ENCODE data around the gene DNAAF8.
A peak's percentile ranks its signal among the peaks of the same experiment; 100 is the strongest.

Gene DNAAF8

DNA sequence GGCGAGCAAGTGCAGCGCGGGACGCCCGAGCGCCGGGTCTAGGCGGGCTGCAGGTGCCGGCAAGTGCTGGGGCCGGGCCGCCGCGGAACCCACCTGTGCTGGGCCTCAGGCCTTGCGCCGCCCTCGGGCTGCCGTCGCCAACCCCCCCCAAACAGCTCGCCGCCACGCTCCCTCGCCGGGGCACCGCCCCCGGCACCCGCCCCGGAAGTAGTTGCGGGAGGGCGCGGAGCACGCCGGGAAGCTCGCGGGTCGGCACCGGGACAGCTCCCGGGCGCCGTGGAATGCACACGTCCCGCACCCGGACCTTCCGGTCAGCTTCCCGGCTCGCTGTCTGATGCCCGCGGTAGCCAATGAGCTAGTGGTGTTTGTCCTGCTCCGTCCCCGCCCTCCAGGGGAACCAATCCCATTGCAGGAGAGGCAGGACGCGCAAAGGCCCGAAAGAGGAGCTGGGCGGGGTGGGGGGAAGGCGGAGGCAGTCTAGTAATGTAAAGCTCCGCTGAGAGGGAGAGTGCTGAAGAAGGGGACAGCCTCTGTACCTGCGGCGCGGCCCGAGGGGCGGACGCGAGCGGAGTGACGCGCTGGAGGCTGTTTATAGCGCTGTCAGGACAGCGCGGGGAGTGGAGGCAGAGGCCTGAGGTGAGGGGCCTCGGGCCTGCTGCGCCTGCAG is at the start of gene DNAAF8, which contains the start of gene ANKS3:
TSS of gene DNAAF8 (plus strand) at position 475 of the 667 bp plus-strand sequence. CDS start 1,978 bp downstream, outside the sequence.
TSS of gene ANKS3 (minus strand) at position 209 of the 667 bp plus-strand sequence. CDS start 4,122 bp downstream, outside the sequence.
- FAIRE-seq = peak; percentile 31

DNA sequence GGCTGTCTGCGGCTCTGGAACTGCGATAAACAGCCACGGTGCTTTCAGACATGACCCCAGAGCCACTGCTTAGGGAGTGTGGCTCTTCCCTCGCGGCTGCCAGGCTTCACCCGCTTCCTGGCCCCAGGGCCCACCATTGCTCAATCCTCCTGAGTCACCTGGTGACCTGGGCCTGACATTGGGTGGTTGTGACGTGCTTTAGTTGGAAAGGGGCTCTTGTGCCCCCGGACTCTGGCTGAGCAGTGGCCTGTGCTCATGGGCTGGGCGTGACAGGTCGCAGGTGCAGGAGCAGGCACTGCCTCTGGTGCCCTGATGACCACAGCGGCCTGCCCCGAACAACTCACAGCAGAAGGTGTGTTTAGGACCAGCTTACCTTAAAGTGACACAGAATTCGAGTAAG is 49.6 kb upstream of the DNAAF8 start:
- FAIRE-seq = no peak

DNA sequence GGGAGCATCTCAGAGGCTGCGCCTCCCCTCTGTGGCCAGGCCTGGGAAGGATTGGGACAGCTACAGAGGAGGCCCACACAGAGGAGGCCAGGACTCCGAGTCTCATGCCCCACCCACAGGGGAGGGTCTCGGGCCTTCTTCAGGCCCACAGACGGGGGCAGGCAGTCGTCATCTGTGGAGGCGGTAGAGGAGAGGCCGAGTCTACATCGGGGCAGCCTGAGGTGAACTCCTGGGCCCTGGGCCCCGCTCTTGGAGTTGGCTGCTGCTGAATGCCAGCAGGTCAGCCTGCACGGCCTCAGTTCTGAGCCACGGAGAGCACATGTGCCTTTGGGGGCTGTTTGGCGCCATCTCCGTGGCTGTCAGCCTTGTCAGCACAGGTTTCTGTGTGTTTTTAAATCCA is 49.0 kb upstream of the DNAAF8 start:
- no peak for FAIRE-seq

DNA sequence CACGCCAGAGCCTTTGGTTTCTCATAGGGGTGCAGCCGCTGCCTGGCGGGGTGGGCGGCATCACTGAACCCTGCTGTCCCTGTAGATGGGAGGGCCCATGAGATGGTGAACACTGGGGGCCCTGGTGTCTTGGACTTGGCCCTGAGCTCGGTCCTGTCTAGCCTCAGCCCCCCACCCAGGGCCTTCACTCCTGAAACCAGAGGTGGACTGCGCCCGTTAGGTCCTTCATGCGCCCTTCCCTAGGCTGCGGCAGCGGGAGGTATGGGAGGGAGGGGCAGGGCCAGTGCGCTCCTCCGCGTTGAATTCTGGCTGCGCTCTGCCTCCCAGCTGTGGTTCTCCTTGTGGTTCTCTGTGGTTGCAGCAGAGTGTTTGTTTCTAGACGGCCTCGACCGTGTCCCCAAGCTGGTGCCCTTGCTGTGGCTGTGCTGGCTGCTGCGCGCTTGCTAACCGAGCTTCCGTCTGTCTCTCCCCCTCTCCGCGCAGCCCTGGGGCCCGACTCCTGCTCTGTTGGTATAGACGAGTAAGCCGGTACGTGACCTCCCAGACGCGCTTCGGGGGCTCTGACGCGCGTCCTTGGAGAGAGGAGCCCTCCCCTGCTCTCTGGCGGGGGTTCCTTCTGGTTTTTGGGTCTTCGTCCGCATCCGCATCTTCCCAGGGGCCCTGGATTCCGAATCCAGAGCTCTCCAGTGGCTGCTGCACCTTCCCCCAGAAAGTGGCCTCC is 48.4 kb upstream of the DNAAF8 start:
- no peak for FAIRE-seq

DNA sequence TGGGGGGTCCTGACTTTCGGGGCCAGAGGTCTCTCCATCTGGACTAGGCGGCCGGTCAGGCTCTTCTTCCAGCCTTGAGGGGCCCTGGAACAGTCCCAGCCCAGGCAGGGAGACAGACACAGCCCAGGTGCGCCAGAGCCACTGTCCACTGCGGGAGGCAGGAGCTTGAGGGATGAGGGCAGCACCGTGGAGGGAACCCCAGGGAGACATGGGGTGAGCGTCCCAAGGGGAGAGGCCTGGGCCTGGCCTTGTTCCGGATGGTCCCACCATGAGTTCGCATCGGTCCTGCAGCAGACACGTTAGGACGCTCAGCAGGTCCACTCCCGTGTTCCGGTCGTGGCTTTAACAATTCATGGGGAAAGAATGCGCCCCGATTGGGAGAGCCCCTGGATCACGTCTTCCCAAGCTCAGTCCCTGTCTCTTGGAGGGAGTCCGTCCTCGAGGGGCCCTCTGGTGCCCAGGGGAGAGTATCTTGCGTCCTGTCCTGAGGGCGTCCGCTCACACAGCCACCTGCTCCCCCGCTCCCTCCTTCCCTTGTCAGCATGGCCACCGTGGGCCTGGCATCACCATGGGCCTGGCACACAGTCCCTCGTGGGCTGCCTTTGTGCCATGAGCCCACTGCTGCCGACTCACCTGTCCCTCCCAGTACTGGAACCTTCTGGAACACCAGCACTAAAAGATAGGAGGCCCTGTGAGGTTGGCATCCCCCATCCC is 47.7 kb upstream of the DNAAF8 start:
- FAIRE-seq = no peak

DNA sequence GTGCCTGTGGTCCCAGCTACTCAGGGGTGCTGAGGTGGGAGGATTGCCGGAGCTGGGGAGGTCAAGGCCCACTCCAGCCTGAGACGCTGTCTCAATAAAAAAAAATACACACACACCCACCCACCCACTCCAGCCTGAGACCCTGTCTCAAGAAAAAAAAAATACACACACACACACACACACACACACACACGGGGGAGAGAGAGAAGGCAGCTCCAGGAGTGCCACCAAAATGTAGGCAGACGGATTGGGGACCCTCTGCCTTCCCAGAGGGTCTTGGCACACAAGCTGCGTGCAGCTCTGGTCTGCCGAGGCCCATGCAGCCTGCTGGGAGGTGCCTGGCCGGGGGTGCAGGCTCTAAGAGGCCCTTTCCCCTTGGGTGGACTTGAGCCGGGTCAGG is 46.9 kb upstream of the DNAAF8 start:
- no peak for FAIRE-seq

DNA sequence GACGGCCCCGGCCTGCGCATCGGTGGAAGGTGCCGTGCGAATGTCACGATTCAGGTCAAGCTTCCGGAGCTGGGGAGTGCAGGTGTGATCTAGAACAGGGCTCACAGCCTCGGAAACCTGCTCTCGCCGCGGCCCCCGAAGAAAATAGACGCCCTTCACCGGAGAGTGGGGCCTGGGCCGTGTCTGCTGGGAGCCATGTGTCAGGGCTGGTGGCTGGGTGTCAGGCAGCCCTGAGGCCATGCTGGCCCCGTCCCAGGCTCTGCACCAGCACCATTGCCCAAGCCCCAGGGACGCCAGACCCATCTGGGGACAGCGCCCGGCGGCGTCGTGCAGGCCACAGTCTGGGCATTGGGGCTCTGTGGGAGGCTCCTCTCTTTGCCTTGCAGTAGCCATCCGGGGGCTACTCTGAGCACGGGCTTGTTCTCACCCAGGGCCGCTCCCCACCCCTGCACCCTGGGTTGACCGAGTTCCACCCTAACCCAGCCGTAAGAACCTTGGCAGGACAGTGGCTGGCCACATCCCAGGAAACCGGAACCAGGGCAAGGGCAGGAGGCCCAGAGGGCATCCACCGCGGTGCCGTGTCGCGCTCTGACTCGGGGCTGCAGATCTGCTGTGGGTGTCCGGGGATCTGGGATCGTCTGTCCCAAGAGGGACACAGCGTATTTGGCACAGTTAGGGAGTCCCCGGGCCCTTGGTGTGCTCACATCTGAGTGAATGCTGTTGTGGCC is 46.2 kb upstream of the DNAAF8 start:
- FAIRE-seq = no peak

DNA sequence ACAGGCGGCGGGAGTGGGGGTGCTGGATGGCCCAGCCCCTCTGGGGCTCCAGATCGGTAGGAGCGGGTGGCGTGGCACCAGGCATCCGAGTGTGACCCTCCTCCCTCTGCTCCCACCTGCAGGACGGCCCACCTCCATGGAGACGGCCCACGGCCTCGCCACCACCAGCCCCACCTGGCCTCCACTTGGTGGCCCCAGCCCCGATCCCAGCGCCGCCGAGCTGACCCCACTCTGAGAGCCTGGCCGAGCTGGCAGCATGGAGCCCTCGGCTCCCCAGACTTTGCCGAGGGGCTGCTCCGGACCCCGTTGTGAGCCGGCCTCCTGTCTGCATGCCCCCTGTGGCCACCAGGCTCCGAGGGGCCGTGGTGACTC is 45.7 kb upstream of the DNAAF8 start:
- FAIRE-seq = no peak

DNA sequence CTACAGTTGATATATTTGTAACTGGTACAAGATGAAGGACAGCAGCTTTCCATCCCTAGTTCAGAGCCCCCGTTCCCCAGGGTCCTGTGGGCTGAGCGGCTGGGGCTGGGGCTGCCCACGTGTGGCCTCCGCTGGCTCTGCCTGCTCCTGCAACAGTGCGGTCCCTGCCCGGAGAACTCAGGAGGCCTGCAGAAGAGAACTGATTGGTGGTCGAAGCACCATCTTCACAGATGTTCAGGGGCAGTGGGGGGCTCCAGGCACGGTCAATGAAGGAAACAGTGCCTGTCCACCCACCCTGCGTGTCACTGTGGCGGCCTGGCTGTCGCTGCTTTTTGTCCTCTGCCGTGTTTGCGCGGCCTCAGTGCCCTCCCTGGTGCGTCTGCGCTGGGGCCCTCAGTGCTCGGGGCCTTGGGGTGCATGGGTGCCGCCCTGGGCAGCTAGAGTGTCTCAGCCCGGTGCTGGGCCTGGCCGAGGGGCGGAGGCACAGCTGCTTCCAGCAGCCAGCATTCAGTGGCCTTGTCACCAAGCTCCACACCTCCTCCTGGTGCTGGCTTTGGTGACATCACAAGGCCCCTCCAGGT is 45.2 kb upstream of the DNAAF8 start:
- FAIRE-seq = no peak

DNA sequence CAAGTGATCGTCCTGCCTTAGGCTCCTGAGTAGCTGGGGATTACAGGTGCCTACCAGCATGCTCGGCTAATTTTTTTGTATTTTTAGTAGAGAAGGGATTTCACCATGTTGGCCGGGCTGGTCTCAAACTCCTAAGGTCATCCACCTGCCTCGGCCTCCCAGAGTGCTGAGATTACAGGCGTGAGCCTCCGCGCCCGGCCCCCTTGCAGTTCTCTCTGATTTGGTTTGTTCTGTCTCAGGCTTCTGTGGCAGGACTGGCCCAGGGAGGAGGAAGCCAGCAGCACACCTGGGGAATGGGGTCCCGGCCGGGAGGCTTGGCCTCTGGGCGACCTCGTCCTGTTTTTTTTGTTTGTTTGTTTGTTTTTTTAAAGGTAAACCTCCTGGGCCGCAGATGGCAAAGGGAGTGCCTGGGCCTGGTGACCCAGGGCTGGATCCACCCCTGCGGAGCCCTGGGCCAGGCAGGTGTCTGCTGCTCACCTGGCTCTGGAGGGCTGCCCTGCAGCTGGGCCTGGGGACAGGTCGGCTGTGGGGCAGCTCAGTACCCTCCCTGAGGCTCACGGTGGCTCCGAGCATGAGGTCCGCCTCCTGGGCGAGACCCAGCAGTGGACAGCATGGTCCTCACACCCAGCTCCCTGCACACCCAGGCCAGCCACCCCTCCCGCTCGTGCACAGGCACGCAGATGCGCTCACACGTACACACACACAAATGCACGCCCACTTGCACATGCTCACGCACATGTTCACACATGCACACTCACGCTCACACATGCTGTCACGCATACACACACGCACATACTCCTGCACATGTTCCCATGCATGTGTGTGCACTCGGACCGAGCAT is 44.3 kb upstream of the DNAAF8 start:
- no peak for FAIRE-seq

DNA sequence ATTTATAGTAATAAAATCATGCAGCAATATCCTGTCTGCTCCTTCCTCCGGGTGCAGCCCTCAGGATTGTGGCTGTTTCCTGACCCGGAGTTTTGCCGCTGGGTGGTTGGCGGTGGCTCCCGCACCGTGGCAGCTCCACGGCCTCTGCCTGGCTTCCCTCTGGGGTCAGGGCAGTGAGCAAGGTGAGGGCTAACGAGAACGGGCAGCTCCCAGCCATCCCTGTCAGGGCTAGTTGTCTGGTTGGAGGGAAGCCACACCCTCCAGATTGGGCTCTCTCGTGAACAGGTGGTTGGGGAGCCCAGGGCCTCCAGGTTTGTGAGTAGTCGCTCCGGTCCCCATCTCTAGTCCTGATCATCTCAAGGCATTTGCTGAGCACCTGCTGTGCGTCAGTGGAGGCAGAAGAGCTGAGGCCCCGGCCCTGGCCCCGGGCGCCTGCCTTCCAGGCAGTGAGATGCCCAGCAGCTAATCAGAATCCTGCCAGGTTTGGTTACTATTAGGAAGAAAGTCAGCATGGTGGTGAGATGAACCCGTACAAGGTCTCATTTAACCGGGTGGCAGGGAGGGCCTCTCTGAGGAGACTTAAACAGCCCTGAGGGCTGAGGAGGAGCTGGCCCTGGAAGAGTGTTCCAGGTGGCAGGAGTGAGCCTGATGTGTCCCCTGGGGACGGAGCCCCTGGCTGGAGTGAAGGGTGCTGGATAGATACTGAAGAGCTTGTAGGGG is 43.2 kb upstream of the DNAAF8 start:
- no peak for FAIRE-seq

DNA sequence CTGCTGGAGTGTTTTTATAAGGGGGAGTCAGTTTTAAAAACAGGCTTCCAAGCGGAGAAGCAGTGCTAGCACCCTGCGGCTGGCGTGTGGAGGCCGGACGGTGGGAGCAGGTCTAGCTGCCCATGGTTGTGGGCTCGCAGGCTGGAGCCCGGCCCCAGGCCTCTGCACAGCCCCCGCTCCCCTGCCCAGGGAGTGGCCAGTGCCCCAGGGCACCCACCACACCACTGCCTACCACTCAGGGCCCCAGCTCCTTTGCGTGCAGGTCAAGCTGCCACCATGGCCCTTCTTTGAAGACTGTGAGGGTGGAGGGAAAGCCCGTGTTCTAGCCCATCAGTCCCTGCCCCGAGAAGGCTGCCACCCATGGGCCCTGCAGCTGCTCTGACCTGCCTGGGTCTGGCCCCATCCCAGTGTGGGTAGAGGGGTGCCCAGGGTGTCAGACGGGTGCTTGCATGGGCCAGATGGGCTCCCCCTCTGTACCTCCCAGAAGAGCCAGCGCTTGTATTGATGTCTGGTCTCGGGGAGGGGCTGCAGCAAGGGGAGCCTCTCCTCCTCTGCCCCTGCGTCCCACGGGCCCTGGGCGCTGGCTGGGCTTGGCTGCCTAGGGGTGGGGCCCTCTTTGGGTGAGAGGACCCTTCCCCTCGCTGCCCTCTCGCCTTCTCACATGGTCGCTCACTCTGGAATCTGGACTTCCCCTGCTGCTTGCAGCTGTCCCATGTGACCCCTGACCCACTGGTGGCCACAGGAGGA is 42.5 kb upstream of the DNAAF8 start:
- FAIRE-seq = no peak

DNA sequence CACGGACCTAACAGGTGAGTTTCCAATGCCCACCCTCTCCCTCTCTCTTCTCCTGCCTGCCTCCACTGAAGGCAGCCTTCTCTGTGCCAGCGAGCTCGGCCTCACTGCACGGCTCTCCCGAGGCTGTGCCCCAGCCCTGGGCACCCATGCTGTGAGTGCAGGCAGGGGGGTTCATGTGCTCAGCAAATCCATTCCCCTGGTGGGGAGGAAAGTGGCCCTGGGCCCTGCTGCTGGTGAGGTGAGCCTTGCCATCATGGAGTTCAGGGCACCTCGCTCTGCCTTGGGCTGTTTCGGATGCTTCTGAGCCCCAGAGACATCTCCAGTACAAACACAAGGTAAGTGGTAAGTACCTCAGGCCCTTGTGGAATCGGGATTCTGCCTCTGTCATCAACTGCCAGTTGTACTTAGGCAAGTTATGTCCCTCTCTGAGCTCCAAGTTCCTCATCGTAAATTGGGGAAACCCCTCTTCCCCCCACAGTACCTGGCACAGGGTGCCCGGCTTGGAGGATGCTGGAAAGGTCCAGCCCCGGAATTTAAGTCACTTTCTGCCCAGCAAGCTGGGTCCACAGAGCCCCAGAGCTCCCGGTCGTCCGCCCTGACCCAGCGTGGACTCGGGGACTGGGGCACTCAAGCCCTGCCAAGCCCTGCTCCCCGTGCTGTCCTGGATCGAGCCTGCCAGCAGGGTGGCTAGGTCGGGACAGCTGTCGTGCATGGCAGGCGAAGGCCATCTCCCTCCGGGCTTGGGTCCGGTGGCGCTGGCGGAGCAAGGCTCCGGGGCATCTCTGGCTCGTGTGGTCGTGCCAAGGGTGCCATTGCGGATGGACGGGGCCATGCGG is 41.7 kb upstream of the DNAAF8 start:
- no peak for FAIRE-seq

DNA sequence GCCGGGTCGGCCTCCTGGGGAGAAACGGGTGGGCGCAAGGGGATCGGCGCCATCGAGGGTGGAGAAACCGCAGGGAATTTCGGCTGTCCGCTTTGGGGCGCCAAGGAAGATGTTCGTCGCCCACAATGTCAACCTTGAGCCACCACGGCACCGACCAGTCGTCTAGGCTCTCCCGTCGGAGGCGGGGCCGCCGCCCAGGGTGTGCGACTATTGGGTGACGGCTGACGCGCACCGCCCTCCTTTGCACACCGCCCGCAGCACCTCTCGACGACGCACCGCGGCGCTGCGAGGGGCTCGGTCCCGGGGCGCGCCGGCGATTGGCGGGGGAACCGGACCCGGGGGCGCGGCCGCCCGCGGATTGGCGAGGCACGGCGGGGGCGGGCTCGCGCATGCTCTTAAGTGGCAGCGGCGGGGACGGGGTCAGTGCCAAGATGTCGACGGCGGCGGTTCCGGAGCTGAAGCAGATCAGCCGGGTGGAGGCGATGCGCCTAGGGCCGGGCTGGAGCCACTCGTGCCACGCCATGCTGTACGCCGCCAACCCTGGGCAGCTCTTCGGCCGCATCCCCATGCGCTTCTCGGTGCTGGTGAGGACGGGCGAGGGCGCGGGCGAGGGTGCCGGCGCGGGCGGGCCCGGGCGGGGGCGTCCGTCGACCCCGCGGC is 40.9 kb upstream of the DNAAF8 start, which contains the start of gene NUDT16L1:
TSS of gene NUDT16L1 (plus strand) at position 267 of the 660 bp plus-strand sequence. CDS start at position 432, 165 bp downstream.
- no peak for FAIRE-seq

DNA sequence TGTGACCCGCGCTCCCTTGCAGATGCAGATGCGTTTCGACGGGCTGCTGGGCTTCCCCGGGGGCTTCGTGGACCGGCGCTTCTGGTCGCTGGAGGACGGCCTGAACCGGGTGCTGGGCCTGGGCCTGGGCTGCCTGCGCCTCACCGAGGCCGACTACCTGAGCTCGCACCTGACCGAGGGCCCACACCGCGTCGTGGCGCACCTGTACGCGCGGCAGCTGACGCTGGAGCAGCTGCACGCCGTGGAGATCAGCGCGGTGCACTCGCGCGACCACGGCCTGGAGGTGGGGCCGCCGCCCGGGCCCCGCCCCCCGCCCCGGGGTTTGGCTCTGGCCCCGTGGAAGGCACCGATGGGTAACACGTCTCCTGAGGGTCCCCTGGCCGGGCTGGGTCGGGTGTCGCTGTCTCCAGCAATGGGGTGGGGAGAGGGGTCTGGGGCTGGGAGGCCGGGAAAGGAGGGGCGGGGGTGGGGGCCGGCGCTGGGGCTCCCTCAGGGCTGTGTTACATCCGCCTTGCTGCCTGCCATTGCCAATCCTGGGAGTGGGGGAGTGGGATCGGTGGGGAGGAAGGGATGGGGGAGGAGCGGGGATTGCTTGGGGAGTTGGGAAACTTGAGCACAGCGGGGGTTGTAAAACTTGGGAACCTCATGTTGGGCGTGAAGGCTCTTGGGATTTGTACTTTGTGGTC is 40.2 kb upstream of the DNAAF8 start:
- no peak for FAIRE-seq

DNA sequence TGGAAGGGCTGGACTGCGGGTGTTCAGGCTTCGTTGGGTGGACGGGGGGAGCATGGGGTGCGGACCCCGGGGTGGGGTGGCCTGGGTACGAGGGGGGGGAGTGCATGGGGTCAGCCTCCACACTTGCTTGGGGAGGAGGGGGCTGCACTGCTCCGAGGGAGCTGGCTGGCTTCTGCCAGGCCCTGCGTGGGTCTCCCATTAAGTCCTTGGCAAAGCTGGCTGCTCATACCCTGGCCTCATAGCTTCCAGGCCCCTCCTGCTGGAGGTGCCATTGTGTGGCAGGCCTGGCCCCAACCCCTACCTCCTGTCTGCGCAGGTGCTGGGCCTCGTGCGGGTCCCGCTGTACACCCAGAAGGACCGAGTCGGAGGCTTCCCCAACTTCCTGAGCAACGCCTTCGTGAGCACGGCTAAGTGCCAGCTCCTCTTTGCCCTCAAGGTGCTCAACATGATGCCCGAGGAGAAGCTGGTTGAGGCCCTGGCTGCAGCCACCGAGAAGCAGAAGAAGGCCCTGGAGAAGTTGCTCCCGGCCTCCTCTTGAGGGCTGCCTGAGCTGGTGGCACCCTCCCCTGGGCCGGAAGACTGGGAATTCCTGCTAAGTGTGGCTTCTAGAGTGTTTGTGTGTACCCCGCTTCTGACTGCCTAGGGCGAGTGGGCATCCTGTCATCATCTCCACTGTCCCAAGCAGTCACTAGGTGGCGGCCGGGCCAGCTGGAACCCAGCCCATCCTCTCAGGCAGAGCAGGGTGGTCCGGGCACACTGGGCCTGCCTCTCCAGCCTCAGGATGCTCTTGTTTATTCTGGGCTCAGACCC is 39.5 kb upstream of the DNAAF8 start:
- no peak for FAIRE-seq

All from endometrium (tissue), 2 donors.